ENCODE data around the gene XYLT1.

- TF ChIP-seq EZH2 (IDR thresholded peaks at IDR 0.05), result no peak
- TF ChIP-seq POLR2AphosphoS5 (IDR thresholded peaks at IDR 0.05; ENCODE audit: borderline replicate concordance, low read depth, low read length), result no peak
Observed at GRCh38 chr16:17358355-17358754, 112.4 kb downstream of the XYLT1 start.

All from SK-N-MC (cell line).